AG09319 (cell line): ENCODE data around the gene ZSCAN10.

Source experiments
- DNase-seq: peaks from one replicate; pipeline ENCODE4 v3.0.0-alpha.2; 2010; ENCODE audit warnings: low read depth; ENCODE audit errors: extremely low read depth
- CTCF ChIP-seq: IDR thresholded peaks from 2 replicates; pipeline ENCODE4 v1.5.1; 2011; ENCODE audit warnings: low read depth, mild to moderate bottlenecking, inconsistent platforms, low read length, moderate library complexity

ZSCAN10 gene

DNA sequence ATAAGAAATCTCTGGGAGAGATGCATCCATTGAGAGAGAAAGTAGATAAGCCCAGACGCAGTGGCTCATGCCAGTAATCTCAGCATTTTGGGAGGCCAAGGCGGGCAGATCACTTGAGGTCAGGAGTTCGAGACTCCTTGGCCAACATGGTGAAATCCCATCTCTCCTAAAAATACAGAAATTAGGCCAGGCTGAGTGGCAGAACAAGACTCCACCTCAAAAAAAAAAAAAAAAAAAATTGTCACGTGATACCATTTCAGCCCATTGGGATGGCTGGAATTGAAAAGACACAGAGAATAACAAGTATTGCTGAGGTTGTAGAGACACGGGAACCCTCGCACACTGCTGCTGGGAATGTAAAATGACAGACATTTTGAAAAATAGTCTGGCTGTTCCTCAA lies 36.5 kb downstream of the ZSCAN10 start:
- no peak for TF ChIP-seq CTCF
- no peak for DNase-seq

DNA sequence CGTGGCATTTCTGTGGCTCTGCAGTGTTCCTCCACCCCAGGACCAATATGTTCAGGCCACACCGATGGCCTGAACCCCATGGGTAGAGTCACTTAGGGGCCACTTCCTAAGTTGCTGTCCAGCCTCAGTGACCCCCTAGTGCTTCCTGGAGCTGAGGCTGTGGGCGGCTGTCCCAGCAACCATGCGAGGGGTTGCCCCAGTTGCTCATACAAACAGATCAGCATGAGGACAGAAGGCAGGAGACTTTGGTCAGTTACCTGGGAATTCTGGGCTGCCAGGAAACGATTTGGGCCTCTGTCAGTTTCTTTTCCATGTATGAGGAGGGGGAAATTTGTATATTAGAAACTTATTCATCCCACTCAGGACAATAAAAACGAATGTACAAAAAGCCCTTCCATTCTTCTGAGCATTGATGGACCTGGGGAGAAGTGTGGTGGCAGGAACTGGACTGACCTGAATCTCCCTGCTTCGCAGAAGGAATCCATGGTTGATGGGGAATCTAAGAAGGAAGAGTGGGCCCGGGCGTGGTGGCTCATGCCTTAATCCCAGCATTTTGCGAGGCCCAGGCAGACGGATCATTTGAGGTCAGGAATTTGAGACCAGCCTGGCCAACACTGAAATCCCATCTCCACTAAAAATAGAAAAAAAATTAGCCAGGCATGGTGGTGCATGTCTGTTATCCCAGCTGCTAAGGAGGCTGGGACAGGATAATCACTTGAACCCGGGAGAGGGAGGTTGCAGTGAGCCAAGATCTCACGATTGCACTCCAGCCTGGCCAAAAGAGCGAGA lies 38.6 kb downstream of the ZSCAN10 start:
- TF ChIP-seq CTCF = no peak
- DNase-seq = no peak

- DNase-seq = no peak
- TF ChIP-seq CTCF = no peak
These were observed 39.3 kb downstream of the ZSCAN10 start for GRCh38 chr16:3059723-3060242.

- TF ChIP-seq CTCF = peak; percentile 46
These were observed 39.9 kb downstream of the ZSCAN10 start for GRCh38 chr16:3059041-3059722.

DNA sequence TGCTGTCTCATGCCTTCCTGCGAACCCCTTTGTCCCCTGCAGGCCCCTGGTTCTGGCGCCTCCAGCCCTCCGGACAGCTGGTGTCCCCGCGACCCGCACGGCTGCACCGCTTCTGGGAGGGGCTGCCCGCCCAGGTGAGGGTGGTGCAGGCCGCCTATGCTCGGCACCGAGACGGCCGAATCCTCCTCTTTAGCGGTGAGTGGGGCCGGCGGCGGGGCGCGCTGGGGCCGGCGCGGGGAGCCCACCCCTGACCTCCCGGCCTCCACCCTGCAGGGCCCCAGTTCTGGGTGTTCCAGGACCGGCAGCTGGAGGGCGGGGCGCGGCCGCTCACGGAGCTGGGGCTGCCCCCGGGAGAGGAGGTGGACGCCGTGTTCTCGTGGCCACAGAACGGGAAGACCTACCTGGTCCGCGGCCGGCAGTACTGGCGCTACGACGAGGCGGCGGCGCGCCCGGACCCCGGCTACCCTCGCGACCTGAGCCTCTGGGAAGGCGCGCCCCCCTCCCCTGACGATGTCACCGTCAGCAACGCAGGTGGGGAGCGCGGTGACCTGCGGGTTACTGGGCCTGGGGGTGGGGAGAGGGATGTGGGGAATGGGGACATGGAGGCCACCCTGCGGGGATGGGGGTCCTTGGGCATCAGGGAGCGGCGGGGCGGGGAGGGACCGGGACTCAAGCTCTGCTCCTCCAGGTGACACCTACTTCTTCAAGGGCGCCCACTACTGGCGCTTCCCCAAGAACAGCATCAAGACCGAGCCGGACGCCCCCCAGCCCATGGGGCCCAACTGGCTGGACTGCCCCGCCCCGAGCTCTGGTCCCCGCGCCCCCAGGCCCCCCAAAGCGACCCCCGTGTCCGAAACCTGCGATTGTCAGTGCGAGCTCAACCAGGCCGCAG lies 40.7 kb downstream of the ZSCAN10 start:
- DNase-seq = no peak
- no peak for TF ChIP-seq CTCF

More at GRCh38 chr16:3059041-3059722, 39.9 kb downstream of the ZSCAN10 start:
- peak; percentile 65 for DNase-seq

DNA sequence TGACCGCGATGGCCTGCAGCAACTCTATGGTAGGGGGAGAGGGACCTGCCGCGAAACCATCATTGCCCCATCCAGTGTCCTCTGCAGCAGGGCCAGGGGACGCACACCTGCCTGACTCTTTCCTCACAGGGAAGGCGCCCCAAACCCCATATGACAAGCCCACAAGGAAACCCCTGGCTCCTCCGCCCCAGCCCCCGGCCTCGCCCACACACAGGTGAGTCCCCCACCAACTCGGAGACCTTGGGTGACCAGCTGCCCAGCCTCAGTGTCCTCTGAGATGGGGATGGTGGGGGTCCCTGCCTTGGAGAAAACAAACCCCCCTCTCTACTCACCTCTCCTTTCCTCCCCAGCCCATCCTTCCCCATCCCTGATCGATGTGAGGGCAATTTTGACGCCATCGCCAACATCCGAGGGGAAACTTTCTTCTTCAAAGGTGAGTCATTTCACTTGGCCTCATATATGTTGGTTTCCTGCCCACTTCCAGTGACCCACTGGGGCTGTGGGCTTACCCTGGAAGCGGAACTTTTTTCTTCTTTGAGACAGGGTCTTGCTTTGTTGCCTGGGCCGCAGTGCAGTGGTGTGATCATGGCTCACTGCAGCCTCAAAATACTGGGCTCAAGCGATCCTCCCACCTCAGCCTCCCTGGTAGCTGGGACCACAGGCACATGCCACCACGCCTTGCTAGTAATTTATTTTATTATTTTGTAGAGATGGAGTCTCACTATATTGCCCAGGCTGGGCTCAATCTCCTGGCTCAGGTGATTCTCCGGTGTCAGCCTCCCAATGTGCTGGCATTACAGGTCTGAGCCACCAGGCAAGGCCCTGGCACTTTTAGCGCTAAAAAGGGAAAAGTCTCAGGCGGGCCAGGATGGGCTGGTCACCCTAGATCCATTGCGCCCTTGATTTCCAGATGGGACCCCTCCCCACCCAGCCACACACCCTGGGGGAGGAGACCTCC lies 41.6 kb downstream of the ZSCAN10 start:
- no peak for DNase-seq
- TF ChIP-seq CTCF = no peak
